Measurements from ENCODE around the gene SYNE1. TPM values are rescaled to one million over a fixed set of nuclear protein-coding genes. Genes with fewer than 3 reads are reported as not detected.
A peak's percentile ranks its signal among the peaks of the same experiment; 100 is the strongest.
"Not testable (repeated sequence)": the region's sequence is repeated elsewhere in the genome, so short reads cannot be mapped to it uniquely, and the experiment has no call there.

Gene SYNE1, protein sequence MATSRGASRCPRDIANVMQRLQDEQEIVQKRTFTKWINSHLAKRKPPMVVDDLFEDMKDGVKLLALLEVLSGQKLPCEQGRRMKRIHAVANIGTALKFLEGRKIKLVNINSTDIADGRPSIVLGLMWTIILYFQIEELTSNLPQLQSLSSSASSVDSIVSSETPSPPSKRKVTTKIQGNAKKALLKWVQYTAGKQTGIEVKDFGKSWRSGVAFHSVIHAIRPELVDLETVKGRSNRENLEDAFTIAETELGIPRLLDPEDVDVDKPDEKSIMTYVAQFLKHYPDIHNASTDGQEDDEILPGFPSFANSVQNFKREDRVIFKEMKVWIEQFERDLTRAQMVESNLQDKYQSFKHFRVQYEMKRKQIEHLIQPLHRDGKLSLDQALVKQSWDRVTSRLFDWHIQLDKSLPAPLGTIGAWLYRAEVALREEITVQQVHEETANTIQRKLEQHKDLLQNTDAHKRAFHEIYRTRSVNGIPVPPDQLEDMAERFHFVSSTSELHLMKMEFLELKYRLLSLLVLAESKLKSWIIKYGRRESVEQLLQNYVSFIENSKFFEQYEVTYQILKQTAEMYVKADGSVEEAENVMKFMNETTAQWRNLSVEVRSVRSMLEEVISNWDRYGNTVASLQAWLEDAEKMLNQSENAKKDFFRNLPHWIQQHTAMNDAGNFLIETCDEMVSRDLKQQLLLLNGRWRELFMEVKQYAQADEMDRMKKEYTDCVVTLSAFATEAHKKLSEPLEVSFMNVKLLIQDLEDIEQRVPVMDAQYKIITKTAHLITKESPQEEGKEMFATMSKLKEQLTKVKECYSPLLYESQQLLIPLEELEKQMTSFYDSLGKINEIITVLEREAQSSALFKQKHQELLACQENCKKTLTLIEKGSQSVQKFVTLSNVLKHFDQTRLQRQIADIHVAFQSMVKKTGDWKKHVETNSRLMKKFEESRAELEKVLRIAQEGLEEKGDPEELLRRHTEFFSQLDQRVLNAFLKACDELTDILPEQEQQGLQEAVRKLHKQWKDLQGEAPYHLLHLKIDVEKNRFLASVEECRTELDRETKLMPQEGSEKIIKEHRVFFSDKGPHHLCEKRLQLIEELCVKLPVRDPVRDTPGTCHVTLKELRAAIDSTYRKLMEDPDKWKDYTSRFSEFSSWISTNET (N-terminal part only)
- 100 to 1,000 TPM; 120 to 163 (median 137) TPM for total RNA-seq

DNA sequence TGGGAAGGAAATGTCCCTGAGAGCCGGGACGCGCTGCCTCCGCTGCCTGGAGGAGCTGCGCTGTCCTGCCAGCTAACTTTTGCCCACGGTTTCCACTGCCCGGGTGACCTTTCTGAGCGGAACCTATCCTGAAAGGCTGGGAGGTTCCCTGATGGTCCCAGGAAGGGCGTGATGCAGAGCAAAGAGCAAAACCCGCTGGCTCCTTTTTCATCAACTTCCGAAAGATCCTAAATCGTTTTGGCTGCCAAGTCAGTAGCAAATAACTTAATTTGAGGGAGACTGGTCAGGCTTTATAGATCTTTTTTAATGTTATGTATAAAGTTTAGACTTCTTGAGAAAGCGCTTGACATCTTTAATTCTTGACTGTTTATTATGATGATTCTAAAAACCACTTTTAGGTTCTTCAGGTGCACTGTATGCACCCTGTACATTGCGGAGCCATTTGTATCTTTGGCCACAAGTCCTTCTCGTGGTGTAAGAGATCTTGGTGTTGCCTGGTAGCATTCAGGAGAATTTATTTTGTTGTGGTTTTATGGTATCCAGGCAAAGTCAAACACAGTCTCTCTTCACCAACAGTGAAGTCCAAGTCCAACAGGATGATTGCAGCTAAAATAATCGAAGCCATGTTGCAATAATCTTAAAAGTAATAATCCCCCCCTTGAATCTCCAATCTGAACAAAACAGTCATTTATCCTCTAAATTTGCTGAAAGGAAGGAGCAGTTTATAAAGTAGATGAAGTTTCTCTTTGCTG lies at the start of gene SYNE1:
SYNE1 (minus strand) TSS at position 67 of the 752 bp plus-strand sequence. CDS start 9,031 bp downstream, outside the sequence.
- H3K4me3 ChIP-seq: peak within 1 kb of the TSS; percentile 46 to 65 (median 54)
- TF ChIP-seq, protein P1, sequence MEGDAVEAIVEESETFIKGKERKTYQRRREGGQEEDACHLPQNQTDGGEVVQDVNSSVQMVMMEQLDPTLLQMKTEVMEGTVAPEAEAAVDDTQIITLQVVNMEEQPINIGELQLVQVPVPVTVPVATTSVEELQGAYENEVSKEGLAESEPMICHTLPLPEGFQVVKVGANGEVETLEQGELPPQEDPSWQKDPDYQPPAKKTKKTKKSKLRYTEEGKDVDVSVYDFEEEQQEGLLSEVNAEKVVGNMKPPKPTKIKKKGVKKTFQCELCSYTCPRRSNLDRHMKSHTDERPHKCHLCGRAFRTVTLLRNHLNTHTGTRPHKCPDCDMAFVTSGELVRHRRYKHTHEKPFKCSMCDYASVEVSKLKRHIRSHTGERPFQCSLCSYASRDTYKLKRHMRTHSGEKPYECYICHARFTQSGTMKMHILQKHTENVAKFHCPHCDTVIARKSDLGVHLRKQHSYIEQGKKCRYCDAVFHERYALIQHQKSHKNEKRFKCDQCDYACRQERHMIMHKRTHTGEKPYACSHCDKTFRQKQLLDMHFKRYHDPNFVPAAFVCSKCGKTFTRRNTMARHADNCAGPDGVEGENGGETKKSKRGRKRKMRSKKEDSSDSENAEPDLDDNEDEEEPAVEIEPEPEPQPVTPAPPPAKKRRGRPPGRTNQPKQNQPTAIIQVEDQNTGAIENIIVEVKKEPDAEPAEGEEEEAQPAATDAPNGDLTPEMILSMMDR (IDR thresholded peaks at IDR 0.05): no peak
- TF ChIP-seq POLR2A (IDR thresholded peaks at IDR 0.05): no peak
- no peak for TF ChIP-seq EP300 (IDR thresholded peaks at IDR 0.05)
- 26 to 33% methylated on average over 12 to 16 of the region's 16 CpGs for WGBS, 2 donors
- peaks cover 0 to 4% of the 10 kb centered on the region in 2 donors for H3K27me3 ChIP-seq
- H3K27ac ChIP-seq: peak within 1 kb of the TSS in 3 of 4 donors; percentile 18 to 70 (median 50)
- DNase-seq (ENCODE audit: low spot score in 2 of 2): no peak
- no peaks in the 10 kb centered on the region for H3K36me3 ChIP-seq
- no peaks in the 10 kb centered on the region for H3K9me3 ChIP-seq
- H3K4me1 ChIP-seq: peaks cover 0 to 23% (median 4%) of the 10 kb centered on the region in 4 donors

DNA sequence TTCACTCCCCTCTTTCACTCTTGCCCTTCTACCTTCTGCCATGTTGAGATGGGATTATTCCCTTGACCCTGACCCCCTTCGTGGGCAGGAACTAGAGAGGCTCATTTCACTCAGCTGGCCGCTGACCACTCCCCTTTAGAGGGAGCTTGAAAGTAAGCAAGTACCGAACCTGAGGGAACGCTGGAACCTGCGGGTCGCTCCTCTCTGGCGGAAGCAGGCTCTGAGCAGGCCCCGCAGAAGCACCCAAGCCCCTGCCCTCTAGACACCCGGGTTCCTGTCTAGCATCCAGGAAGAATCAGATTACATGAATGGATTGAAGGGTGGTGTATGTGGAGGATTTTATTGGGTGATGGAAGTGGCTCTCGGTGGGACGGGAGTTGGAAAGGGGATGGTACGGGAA lies 48.7 kb upstream of the SYNE1 start:
- no peaks in the 10 kb centered on the region for H3K36me3 ChIP-seq
- peaks cover 0 to 6% (median 0%) of the 10 kb centered on the region in 4 donors for H3K9me3 ChIP-seq
- H3K27me3 ChIP-seq: no peaks in the 10 kb centered on the region
- H3K4me3 ChIP-seq: no peak overlapping the region
- no peak for DNase-seq (ENCODE audit: low spot score in 2 of 2)
- no peak overlapping the region for H3K27ac ChIP-seq
- 88 to 91% methylated on average over 12 of the region's 12 CpGs for WGBS, 2 donors
- TF ChIP-seq, protein P1 (IDR thresholded peaks at IDR 0.05): no peak
- TF ChIP-seq POLR2A (IDR thresholded peaks at IDR 0.05) (no peak), EP300 (IDR thresholded peaks at IDR 0.05) (no peak)
- H3K4me1 ChIP-seq: no peaks in the 10 kb centered on the region

DNA sequence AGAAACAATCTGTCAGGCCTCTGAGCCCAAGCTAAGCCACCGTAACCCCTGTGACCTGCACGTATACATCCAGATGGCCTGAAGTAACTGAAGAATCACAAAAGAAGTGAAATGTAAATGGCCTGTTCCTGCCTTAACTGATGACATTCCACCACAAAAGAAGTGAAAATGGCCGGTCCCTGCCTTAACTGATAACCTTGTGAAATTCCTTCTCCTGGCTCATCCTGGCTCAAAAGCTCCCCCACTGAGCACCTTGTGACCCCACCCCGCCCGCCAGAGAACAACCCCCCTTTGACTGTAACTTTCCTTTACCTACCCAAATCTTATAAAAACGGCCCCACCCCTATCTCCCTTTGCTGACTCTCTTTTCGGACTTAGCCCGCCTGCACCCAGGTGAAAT lies 45.8 kb upstream of the SYNE1 start:
- 58 to 61% methylated on average over 8 of the region's 8 CpGs for WGBS, 2 donors
- H3K4me1 ChIP-seq: not testable (repeated sequence)

DNA sequence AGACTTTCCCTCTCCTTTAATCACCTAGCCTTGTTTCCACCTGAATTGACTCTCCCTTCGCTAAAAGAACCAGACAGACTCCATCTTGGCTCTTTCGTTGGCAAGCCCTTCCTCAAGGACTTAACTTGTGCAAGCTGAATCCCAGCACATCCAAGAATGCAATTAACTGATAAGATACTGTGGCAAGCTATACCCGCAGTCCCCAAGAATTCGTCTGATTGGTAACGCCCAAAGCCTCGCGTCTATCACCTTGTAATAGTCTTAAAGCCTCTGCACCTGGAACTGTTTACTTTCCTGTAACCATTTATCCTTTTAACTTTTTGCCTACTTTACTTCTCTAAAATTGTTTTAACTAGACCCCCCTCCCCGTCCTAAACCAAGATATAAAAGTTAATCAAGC lies 45.0 kb upstream of the SYNE1 start:
- H3K4me3 ChIP-seq: no peak overlapping the region
- WGBS, 2 donors: 65 to 68% methylated on average over 8 of the region's 8 CpGs

More for the DNA sequence above, 45.8 kb upstream of the SYNE1 start:
- H3K36me3 ChIP-seq; H3K4me3 ChIP-seq; H3K27me3 ChIP-seq; H3K9me3 ChIP-seq; DNase-seq (ENCODE audit: low spot score in 2 of 2); H3K27ac ChIP-seq: not testable (repeated sequence)

More for the DNA sequence above, 45.0 kb upstream of the SYNE1 start:
- no peak for DNase-seq (ENCODE audit: low spot score in 2 of 2)
- Histone ChIP-seq H3K27ac (no peak overlapping the region), H3K9me3 (peaks cover 0 to 6% (median 0%) of the 10 kb centered on the region in 4 donors), H3K4me1 (no peaks in the 10 kb centered on the region), H3K27me3 (no peaks in the 10 kb centered on the region), H3K36me3 (no peaks in the 10 kb centered on the region)
- TF ChIP-seq EP300 (IDR thresholded peaks at IDR 0.05) (no peak), POLR2A (IDR thresholded peaks at IDR 0.05) (no peak)
- TF ChIP-seq, protein P1 (IDR thresholded peaks at IDR 0.05): no peak
